H9 (cell line): ENCODE measurements around the gene DPP6. TPM values are rescaled to one million over a fixed set of nuclear protein-coding genes. Genes with fewer than 3 reads are reported as not detected.
A peak's percentile ranks its signal among the peaks of the same experiment; 100 is the strongest.

Experiments used
- DNase-seq: peaks from one replicate; pipeline ENCODE4 v3.0.0-alpha.2; 2017
- H2AFZ ChIP-seq: one replicate; pipeline ENCODE4 v1.6.1; 2013; ENCODE audit warnings: mild to moderate bottlenecking, low read length, control low read depth, moderate library complexity
- H2AK5ac ChIP-seq: 2 replicates; pipeline ENCODE4 v1.6.1; 2013; ENCODE audit warnings: low read length, control low read depth, mixed read lengths; ENCODE audit not compliant: insufficient read length
- H2BK120ac ChIP-seq: one replicate; pipeline ENCODE4 v1.6.1; 2013; ENCODE audit warnings: low read depth, mild to moderate bottlenecking, low read length, control low read depth, inconsistent platforms; ENCODE audit not compliant: poor library complexity, severe bottlenecking
- H2BK12ac ChIP-seq: 2 replicates; pipeline ENCODE4 v1.6.1; 2013; ENCODE audit warnings: low read length, control low read depth, mixed read lengths, low read depth; ENCODE audit not compliant: insufficient read length
- H2BK15ac ChIP-seq: 2 replicates; pipeline ENCODE4 v1.6.1; 2013; ENCODE audit warnings: low read depth, low read length, control low read depth
- H2BK20ac ChIP-seq: one replicate; pipeline ENCODE4 v1.6.1; 2013; ENCODE audit warnings: low read depth, mild to moderate bottlenecking, low read length, control low read depth, inconsistent platforms; ENCODE audit not compliant: poor library complexity, severe bottlenecking
- H2BK5ac ChIP-seq: 2 replicates; pipeline ENCODE4 v1.6.1; 2013; ENCODE audit warnings: low read length, control low read depth, mixed read lengths; ENCODE audit not compliant: insufficient read length
- H3K14ac ChIP-seq: 2 replicates; pipeline ENCODE4 v1.6.1; 2013; ENCODE audit warnings: low read length, control low read depth; ENCODE audit not compliant: insufficient read depth
- H3K18ac ChIP-seq: 2 replicates; pipeline ENCODE4 v1.6.1; 2013; ENCODE audit warnings: low read depth, mild to moderate bottlenecking, mixed read lengths, low read length, control low read depth; ENCODE audit not compliant: insufficient read length
- H3K23ac ChIP-seq: 2 replicates; pipeline ENCODE4 v1.6.1; 2013; ENCODE audit warnings: low read length, control low read depth, mixed read lengths, low read depth; ENCODE audit not compliant: insufficient read length
- H3K23me2 ChIP-seq: 2 replicates; pipeline ENCODE4 v1.6.1; 2013; ENCODE audit warnings: low read depth, mild to moderate bottlenecking, mixed read lengths, low read length, control low read depth; ENCODE audit not compliant: insufficient read length, poor library complexity, severe bottlenecking
- H3K27ac ChIP-seq: 2 replicates; pipeline ENCODE4 v1.5.1; 2013; ENCODE audit warnings: low read length, control low read depth, mixed read lengths, low read depth; ENCODE audit not compliant: insufficient read length
- H3K27me3 ChIP-seq: 2 replicates; pipeline ENCODE4 v1.6.1; 2013; ENCODE audit warnings: low read length, control low read depth, inconsistent platforms; ENCODE audit not compliant: insufficient read depth
- H3K4ac ChIP-seq: 2 replicates; pipeline ENCODE4 v1.6.1; 2013; ENCODE audit warnings: low read depth, mild to moderate bottlenecking, control low read depth, inconsistent platforms, low read length, moderate library complexity
- H3K4me1 ChIP-seq: 2 replicates; pipeline ENCODE4 v1.6.1; 2013; ENCODE audit warnings: low read length, control low read depth, inconsistent platforms; ENCODE audit not compliant: insufficient read depth
- H3K4me2 ChIP-seq: 2 replicates; pipeline ENCODE4 v1.6.1; 2013; ENCODE audit warnings: low read length, control low read depth, mixed read lengths; ENCODE audit not compliant: insufficient read length, insufficient read depth
- H3K56ac ChIP-seq: 2 replicates; pipeline ENCODE4 v1.6.1; 2013; ENCODE audit warnings: low read depth, mild to moderate bottlenecking, mixed read lengths, low read length, control low read depth; ENCODE audit not compliant: insufficient read length
- H3K79me1 ChIP-seq: 2 replicates; pipeline ENCODE4 v1.6.1; 2013; ENCODE audit warnings: low read depth, mild to moderate bottlenecking, moderate library complexity, low read length, control low read depth, inconsistent platforms; ENCODE audit not compliant: insufficient read depth, poor library complexity, severe bottlenecking
- H3K79me2 ChIP-seq: 2 replicates; pipeline ENCODE4 v1.6.1; 2013; ENCODE audit warnings: low read length, control low read depth, inconsistent platforms; ENCODE audit not compliant: insufficient read depth
- H3K9ac ChIP-seq: 2 replicates; pipeline ENCODE4 v1.6.1; 2013; ENCODE audit warnings: low read length, control low read depth, mixed read lengths; ENCODE audit not compliant: insufficient read length; ENCODE audit errors: extremely low read depth
- H3K9me3 ChIP-seq: one replicate; pipeline ENCODE4 v1.6.1; 2013; ENCODE audit warnings: low read depth, low read length, inconsistent platforms; ENCODE audit not compliant: control insufficient read depth
- H3T11ph ChIP-seq: one replicate; pipeline ENCODE4 v1.6.1; 2013; ENCODE audit warnings: mild to moderate bottlenecking, low read length, control low read depth, inconsistent platforms
- H4K20me1 ChIP-seq: one replicate; pipeline ENCODE4 v1.6.1; 2013; ENCODE audit not compliant: control insufficient read depth, insufficient read length, insufficient read depth
- H4K5ac ChIP-seq: 2 replicates; pipeline ENCODE4 v1.6.1; 2013; ENCODE audit warnings: low read depth, mild to moderate bottlenecking, mixed read lengths, low read length, control low read depth; ENCODE audit not compliant: insufficient read length
- H4K8ac ChIP-seq: replicated peaks from 2 replicates; pipeline ENCODE4 v1.6.1; 2013; ENCODE audit warnings: low read length, control low read depth, mixed read lengths, low read depth; ENCODE audit not compliant: insufficient read length
- H4K91ac ChIP-seq: 2 replicates; pipeline ENCODE4 v1.6.1; 2013; ENCODE audit warnings: low read depth, mild to moderate bottlenecking, moderate library complexity, mixed read lengths, low read length, control low read depth; ENCODE audit not compliant: insufficient read length
- H3K27ac Mint-ChIP-seq, 3 experiments: 2 replicates in 2 of 3; 3 replicates in 1 of 3; pipeline ENCODE4 v1.8.0; 2020 to 2021; ENCODE audit warnings: mixed read lengths in 3 of 3, mild to moderate bottlenecking in 1 of 3, moderate library complexity in 1 of 3
- H3K27me3 Mint-ChIP-seq: 2 replicates; pipeline ENCODE4 v1.8.0; 2021; ENCODE audit warnings: low read depth, mild to moderate bottlenecking, moderate library complexity, mixed read lengths
- H3K36me3 Mint-ChIP-seq, 3 experiments: 2 replicates in 2 of 3; 3 replicates in 1 of 3; pipeline ENCODE4 v1.8.0; 2020 to 2021; ENCODE audit warnings: low read depth in 3 of 3, mixed read lengths in 3 of 3; ENCODE audit not compliant: insufficient read depth in 1 of 3
- H3K4me1 Mint-ChIP-seq, 2 experiments: 2 replicates each; pipeline ENCODE4 v1.8.0; 2020; ENCODE audit warnings: mixed read lengths in 2 of 2
- H3K4me3 Mint-ChIP-seq, 2 experiments: 2 replicates in 1 of 2; 3 replicates in 1 of 2; pipeline ENCODE4 v1.8.0; 2020 to 2021; ENCODE audit warnings: mild to moderate bottlenecking in 2 of 2, mixed read lengths in 2 of 2, moderate library complexity in 1 of 2
- H3K9me3 Mint-ChIP-seq, 2 experiments: 2 replicates in 1 of 2; 3 replicates in 1 of 2; pipeline ENCODE4 v1.8.0; 2020; ENCODE audit warnings: mild to moderate bottlenecking in 2 of 2, mixed read lengths in 2 of 2, moderate library complexity in 1 of 2
- CTCF ChIP-seq: fragments of 200-600 bp; sonication (generic); conservative IDR thresholded peaks from 3 replicates; pipeline ENCODE4 v1.8.0; 2021; ENCODE audit warnings: antibody characterized with exemption, mild to moderate bottlenecking
- WGBS: extraction: QIAGEN DNeasy Blood & Tissue Kit; methylation state at CpG from one replicate; pipeline ENCODE4 v1.1.7; 2013; ENCODE audit warnings: missing lambda C conversion rate, low lambda C conversion rate, mixed read lengths; ENCODE audit not compliant: insufficient read length; ENCODE audit errors: extremely low coverage; 5-methylcytosine and 5-hydroxymethylcytosine counted together
- total RNA-seq: library from RNA; stranded (reverse); gene quantifications from 2 replicates; pipeline ENCODE4 v1.2.1, GENCODE V29; 2021

DPP6 gene
- total RNA-seq, 1 experiment from 2014 or later, result 4.5 TPM

DNA sequence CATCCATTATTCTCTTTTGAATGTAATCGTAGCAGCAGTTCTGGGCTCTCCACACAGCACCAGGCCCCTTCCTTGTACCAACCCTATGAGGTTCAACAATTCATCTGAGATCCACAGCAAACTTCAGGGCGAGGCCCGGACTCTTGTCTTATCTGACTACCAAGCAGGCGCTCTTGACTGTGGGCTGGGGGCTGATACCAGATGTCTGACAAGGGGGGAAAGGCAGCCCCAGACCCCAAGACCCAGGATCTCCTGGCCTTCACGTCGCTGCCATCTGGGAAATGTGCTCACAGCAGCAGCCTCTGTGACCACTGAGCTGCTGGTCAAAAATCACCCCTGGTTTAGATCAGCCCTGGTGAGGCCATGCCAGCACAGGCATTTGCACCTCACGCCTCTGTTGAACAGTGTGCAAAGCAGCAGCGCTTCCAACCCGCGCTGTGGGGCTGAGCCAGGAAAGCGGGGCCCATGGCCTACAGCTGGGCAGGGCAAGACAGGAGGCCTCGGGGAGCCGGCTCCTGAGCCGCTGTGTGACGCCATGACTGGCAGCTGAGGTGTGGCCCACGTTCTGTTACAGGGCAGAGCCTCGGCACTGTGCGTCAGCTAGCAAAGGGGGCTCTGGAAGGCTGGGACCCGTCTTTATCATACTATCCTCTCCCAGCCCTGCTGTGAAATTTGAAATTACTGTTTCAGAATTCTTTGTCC is 806.8 kb downstream of the DPP6 start:
- WGBS, result no CpG with 5 or more reads among the region's 19 CpGs
- no peaks in the 10 kb centered on the region for H3K4me1 ChIP-seq
- no peak overlapping the region for H3T11ph ChIP-seq
- H2BK20ac ChIP-seq, result no peak overlapping the region
- no peak overlapping the region for H4K8ac ChIP-seq
- DNase-seq, result no peak
- no peak for TF ChIP-seq CTCF
- H3K27ac ChIP-seq, result no peak overlapping the region
- H4K5ac ChIP-seq, result no peak overlapping the region
- H2BK120ac ChIP-seq, result no peak overlapping the region
- H3K4me2 ChIP-seq, result no peak overlapping the region
- no peak overlapping the region for H3K18ac ChIP-seq
- Mint-ChIP-seq H3K27me3 (peaks cover 2% of the 10 kb centered on the region; the same call in 1 of the 2 replicates), H3K27ac (peak overlapping the region in 1 of 3 experiments; percentile 76; a peak in 2 of 7 replicates), H3K4me3 (no peak overlapping the region; a peak in 1 of 5 replicates), H3K4me1 (peaks cover 0 to 8% of the 10 kb centered on the region in 2 experiments; a peak in 2 of 4 replicates), H3K9me3 (no peaks in the 10 kb centered on the region), H3K36me3 (no peaks in the 10 kb centered on the region)
- H2BK5ac ChIP-seq, result no peak overlapping the region
- no peak overlapping the region for H3K9ac ChIP-seq
- H3K14ac ChIP-seq, result no peak overlapping the region; the same call in 1 of the 2 replicates
- H2BK12ac ChIP-seq, result no peak overlapping the region
- no peaks in the 10 kb centered on the region for H3K23me2 ChIP-seq
- no peak overlapping the region for H3K4ac ChIP-seq
- no peaks in the 10 kb centered on the region for H3K27me3 ChIP-seq
- H3K56ac ChIP-seq, result no peak overlapping the region
- H4K20me1 ChIP-seq, result no peaks in the 10 kb centered on the region
- H2AK5ac ChIP-seq, result no peak overlapping the region
- no peaks in the 10 kb centered on the region for H3K79me2 ChIP-seq
- no peaks in the 10 kb centered on the region for H3K79me1 ChIP-seq
- no peak overlapping the region for H2AFZ ChIP-seq
- no peak overlapping the region for H2BK15ac ChIP-seq
- H4K91ac ChIP-seq, result no peak overlapping the region
- H3K9me3 ChIP-seq, result no peaks in the 10 kb centered on the region
- no peak overlapping the region for H3K23ac ChIP-seq
